GM23338 (cell line): ENCODE measurements around the gene PCDHAC1.

ENCODE experiments used
- CTCF ChIP-seq, 2 experiments: fragments of 200-600 bp in 1 of 2; sonication (generic) in 1 of 2; conservative IDR thresholded peaks; 2 replicates each; pipeline versions ENCODE4 v1.5.1 to v1.6.1; 2016 to 2017; ENCODE audit warnings: antibody characterized with exemption in 2 of 2, low read depth in 2 of 2, mild to moderate bottlenecking in 2 of 2, moderate library complexity in 1 of 2
- EZH2 ChIP-seq: fragments of 200-600 bp; sonication (generic); IDR thresholded peaks from one replicate; pipeline ENCODE4 v1.8.0; 2017; ENCODE audit warnings: antibody characterized with exemption, mild to moderate bottlenecking, low read depth; ENCODE audit not compliant: unreplicated experiment
- NANOG ChIP-seq: IDR thresholded peaks from 2 replicates; pipeline ENCODE4 v1.6.1; 2016; ENCODE audit warnings: antibody characterized with exemption, borderline replicate concordance

DNA sequence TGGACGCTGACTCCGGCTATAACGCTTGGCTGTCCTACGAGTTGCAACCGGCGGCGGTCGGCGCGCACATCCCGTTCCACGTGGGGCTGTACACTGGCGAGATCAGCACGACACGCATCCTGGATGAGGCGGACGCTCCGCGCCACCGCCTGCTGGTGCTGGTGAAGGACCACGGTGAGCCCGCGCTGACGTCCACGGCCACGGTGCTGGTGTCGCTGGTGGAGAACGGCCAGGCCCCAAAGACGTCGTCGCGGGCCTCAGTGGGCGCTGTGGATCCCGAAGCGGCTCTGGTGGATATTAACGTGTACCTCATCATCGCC, 48.9 kb upstream of the PCDHAC1 start:
- no peak for TF ChIP-seq CTCF (conservative IDR thresholded peaks at IDR 0.05; ENCODE audit: low read depth in 2 of 2)
- TF ChIP-seq EZH2: no peak
- no peak for TF ChIP-seq NANOG
